GM12875 (cell line): ENCODE data around the gene OR2M3.
A peak's percentile ranks its signal among the peaks of the same experiment; 100 is the strongest.

ENCODE experiments used
- H3K4me3 ChIP-seq: one replicate; pipeline ENCODE4 v1.5.1; 2011; ENCODE audit warnings: low read depth, low read length, control low read depth
- TF ChIP-seq, protein P1 (sequence below): IDR thresholded peaks from 2 replicates; pipeline ENCODE4 v1.5.1; 2011; ENCODE audit warnings: low read depth, mild to moderate bottlenecking, control low read depth, inconsistent platforms, low read length, moderate library complexity, borderline replicate concordance; ENCODE audit not compliant: insufficient read depth

Gene OR2M3, protein sequence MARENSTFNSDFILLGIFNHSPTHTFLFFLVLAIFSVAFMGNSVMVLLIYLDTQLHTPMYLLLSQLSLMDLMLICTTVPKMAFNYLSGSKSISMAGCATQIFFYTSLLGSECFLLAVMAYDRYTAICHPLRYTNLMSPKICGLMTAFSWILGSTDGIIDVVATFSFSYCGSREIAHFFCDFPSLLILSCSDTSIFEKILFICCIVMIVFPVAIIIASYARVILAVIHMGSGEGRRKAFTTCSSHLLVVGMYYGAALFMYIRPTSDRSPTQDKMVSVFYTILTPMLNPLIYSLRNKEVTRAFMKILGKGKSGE

DNA sequence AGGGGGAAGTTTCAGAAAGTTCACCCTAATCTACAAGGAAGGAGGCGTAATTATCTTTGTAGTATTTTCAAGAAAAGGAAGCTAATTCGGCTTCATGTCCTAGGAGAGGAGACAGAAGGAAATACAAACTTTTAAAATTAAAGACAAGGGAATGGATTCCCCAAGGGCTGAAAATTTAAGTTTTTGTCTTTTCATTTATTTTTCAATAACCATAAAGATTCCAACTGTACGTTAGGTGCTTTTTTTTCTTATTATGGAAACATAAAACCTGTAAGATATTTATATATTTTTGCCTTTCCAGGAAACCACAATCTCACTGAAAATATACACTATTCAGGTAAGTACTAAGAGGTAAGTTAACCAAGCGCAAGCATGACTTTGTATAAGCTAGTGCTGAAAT lies at the start of gene OR2M3:
TSS of gene OR2M3 (plus strand) at position 301 of the 400 bp plus-strand sequence. CDS start 5,803 bp downstream, outside the sequence.
- TF ChIP-seq, protein P1, sequence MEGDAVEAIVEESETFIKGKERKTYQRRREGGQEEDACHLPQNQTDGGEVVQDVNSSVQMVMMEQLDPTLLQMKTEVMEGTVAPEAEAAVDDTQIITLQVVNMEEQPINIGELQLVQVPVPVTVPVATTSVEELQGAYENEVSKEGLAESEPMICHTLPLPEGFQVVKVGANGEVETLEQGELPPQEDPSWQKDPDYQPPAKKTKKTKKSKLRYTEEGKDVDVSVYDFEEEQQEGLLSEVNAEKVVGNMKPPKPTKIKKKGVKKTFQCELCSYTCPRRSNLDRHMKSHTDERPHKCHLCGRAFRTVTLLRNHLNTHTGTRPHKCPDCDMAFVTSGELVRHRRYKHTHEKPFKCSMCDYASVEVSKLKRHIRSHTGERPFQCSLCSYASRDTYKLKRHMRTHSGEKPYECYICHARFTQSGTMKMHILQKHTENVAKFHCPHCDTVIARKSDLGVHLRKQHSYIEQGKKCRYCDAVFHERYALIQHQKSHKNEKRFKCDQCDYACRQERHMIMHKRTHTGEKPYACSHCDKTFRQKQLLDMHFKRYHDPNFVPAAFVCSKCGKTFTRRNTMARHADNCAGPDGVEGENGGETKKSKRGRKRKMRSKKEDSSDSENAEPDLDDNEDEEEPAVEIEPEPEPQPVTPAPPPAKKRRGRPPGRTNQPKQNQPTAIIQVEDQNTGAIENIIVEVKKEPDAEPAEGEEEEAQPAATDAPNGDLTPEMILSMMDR, result no peak
- H3K4me3 ChIP-seq, result no peak within 1 kb of the TSS

DNA sequence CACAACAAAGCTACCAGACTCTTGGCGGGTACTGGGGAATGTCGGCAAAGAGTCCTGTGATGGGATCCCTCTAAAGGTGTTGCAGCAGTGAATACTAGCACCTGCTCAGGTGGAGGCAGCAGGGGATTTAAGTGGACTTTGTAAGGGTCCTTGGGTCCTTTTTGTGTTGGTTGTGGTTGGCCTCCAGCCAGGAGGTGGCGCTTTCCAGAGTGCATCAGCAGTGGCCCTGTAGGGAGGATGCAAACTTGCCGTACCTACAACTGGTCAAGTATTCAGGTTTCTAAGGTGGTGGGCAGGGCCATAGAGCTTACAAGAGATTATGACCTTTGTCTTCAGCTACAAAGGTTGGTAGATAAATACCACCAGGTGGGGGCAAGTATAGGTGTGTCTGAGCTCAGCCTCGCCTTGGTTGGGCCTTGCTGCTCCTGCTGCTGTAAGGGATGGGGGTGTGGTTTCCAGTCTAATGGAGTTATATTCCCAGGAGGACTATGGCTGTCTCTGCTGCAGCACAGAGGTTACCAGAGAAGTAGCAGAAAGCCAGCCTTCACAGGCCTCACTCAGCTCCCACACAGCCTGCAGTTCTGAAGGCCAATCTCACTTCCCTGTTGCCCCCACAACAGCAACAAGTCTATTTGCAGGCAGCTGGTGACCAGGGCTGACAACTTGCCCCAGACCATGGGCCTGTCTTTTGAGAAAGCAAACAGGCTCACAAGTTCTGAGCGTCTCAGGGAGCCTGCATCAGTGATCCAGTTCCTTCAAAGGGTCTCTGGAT lies 44.8 kb upstream of the OR2M3 start:
- H3K4me3 ChIP-seq, result no peak overlapping the region
- TF ChIP-seq, protein P1, result 0 out of 2 replicates have a peak, but pooled peaks have one; percentile 10

DNA sequence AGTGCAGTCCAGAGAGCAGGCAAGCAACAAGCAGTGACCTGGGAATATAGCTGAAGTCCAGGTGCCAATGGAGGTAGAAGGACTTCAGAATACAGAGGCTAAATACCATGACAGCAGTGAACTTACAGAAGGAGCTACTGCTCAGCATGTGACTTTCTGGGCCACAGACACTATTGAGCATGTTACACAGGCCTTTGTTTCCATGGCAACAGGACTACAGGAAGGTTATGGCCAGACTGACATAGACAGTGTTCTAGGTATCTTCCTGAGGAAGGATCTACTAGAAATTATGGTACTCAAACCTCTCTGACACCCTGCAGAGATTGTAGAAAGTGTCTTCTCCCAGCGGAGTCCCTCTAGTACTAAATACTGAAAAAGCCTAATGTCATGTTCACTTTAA lies 41.1 kb upstream of the OR2M3 start:
- TF ChIP-seq, protein P1, result no peak
- H3K4me3 ChIP-seq, result no peak overlapping the region

DNA sequence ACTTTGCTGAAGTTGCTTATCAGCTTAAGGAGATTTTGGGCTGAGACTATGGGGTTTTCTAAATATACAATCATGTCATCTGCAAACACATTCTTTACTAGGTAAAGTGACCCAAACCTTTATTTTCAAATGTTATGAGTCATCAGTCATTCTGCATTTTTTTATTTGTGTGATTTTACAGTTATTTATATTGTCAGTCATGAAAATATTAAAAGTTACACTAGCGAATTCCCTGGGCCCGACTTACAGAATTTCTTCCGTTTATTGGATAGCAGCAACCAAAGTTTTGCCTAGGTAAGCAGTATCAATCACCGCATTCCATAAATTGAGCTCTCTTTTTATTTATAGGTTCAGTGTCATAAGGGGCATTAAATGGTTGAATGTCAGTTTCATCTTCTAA lies 38.3 kb upstream of the OR2M3 start:
- no peak overlapping the region for H3K4me3 ChIP-seq

DNA sequence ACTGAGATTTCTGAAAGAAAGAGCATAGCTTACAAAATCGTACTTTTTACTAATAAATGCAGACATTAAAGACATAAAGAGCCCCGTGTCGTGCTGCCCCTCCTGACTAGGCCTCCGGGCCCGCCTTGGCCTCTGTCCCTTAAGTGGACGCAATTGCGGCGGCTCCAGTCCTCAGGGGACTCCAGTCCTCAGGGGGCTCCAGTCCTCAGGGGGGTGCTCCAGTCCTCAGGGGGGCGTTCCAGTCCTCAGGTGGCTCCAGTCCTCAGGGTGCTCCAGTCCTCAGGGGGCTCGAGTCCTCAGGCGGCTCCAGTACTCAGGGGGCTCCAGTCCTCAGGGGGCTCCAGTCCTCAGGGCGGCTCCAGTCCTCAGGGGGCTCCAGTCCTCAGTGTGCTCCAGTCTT lies 33.0 kb upstream of the OR2M3 start:
- H3K4me3 ChIP-seq, result no peak overlapping the region
- TF ChIP-seq, protein P1, result no peak

More for the DNA sequence above, 38.3 kb upstream of the OR2M3 start:
- TF ChIP-seq, protein P1, result no peak

DNA sequence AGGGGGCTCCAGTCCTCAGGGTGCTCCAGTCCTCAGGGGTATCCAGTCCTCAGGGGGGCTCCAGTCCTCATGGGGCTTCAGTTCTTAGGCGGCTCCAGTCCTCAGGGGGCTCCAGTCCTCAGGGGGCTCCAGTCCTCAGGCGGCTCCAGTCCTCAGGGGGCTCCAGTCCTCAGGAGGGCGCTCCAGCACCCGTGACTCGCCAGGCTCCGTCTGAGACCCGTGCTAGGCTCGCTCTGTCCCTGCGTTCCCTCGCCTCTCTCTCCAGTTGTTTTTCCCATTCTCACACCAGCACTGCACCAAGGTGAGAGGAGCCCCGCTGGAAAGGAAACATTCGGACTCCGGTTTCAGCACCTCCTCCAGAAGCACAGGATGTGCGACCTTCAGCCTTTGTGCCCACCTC lies 31.9 kb upstream of the OR2M3 start:
- TF ChIP-seq, protein P1, result no peak
- no peak overlapping the region for H3K4me3 ChIP-seq
